Measurements from ENCODE around the gene TAS2R7.
A peak's percentile ranks its signal among the peaks of the same experiment; 100 is the strongest.
"Not testable (repeated sequence)": the region's sequence is repeated elsewhere in the genome, so short reads cannot be mapped to it uniquely, and the experiment has no call there.

Gene TAS2R7

GRCh38 chr12:10802587-10802986 is at the start of gene TAS2R7:
TAS2R7 (minus strand) TSS chr12:10802627; CDS start chr12:10802570, 57 bp downstream.
- DNase-seq = no peak

- DNase-seq = no peak
Observed at GRCh38 chr12:10851243-10851858, 48.9 kb upstream of the TAS2R7 start.

GRCh38 chr12:10849425-10849878 is 47.0 kb upstream of the TAS2R7 start, which contains the start of gene PRR4:
PRR4 (minus strand) TSS chr12:10849475; CDS start chr12:10849437, 38 bp downstream.
- DNase-seq = no peak

GRCh38 chr12:10847744-10848143 is 45.3 kb upstream of the TAS2R7 start:
- no peak for DNase-seq

GRCh38 chr12:10842862-10843261 is 40.4 kb upstream of the TAS2R7 start:
- no peak for DNase-seq

GRCh38 chr12:10838461-10838860 is 36.0 kb upstream of the TAS2R7 start:
- no peak for DNase-seq

GRCh38 chr12:10829994-10830393 is 27.6 kb upstream of the TAS2R7 start:
- no peak for DNase-seq

GRCh38 chr12:10826258-10826657 is 23.8 kb upstream of the TAS2R7 start, which contains the start of gene TAS2R10:
TAS2R10 (minus strand) TSS chr12:10826358; CDS start chr12:10826269, 89 bp downstream.
- no peak for DNase-seq

GRCh38 chr12:10824957-10825356 is 22.5 kb upstream of the TAS2R7 start:
- no peak for DNase-seq

GRCh38 chr12:10811883-10812536 is 9.6 kb upstream of the TAS2R7 start:
- DNase-seq = no peak

GRCh38 chr12:10810068-10810467 is 7.6 kb upstream of the TAS2R7 start, which contains the start of gene TAS2R9:
TAS2R9 (minus strand) TSS chr12:10810168; CDS start chr12:10810075, 93 bp downstream.
- DNase-seq = no peak

GRCh38 chr12:10807186-10807585 is 4.8 kb upstream of the TAS2R7 start, which contains the start of gene TAS2R8:
TAS2R8 (minus strand) TSS chr12:10807286; CDS start chr12:10806980, 306 bp downstream.
- no peak for DNase-seq

- no peak for DNase-seq
Observed at GRCh38 chr12:10801741-10802140, 686 bp downstream of the TAS2R7 start.

- DNase-seq = no peak
Observed at GRCh38 chr12:10794222-10794621, 8.2 kb downstream of the TAS2R7 start.

- DNase-seq = not testable (repeated sequence)
Observed at GRCh38 chr12:10791769-10792168, 10.7 kb downstream of the TAS2R7 start.

- no peak for DNase-seq
Observed at GRCh38 chr12:10783252-10783651, 19.2 kb downstream of the TAS2R7 start.

- DNase-seq = no peak
Observed at GRCh38 chr12:10779103-10779502, 23.3 kb downstream of the TAS2R7 start.

- DNase-seq = peak; percentile 19
Observed at GRCh38 chr12:10771132-10771733, 31.2 kb downstream of the TAS2R7 start.

- no peak for DNase-seq
Observed at GRCh38 chr12:10759657-10760056, 42.8 kb downstream of the TAS2R7 start.

GRCh38 chr12:10756194-10756593 is 46.2 kb downstream of the TAS2R7 start:
- DNase-seq = no peak

GRCh38 chr12:10753059-10753458 is 49.4 kb downstream of the TAS2R7 start:
- DNase-seq = no peak
